Measurements from ENCODE around the gene BPIFB3. TPM values are rescaled to one million over a fixed set of nuclear protein-coding genes. Genes with fewer than 3 reads are reported as not detected.

BPIFB3 gene
- total and polyA plus RNA-seq, 2 of the 13 experiments (the other 11 are each of a cell fraction or from before 2014, with no cell fraction given): 0.09 TPM; not detected in 1

GRCh38 chr20:33025318-33025876 is 28.3 kb upstream of the BPIFB3 start (continued):
- TF ChIP-seq, protein P1, sequence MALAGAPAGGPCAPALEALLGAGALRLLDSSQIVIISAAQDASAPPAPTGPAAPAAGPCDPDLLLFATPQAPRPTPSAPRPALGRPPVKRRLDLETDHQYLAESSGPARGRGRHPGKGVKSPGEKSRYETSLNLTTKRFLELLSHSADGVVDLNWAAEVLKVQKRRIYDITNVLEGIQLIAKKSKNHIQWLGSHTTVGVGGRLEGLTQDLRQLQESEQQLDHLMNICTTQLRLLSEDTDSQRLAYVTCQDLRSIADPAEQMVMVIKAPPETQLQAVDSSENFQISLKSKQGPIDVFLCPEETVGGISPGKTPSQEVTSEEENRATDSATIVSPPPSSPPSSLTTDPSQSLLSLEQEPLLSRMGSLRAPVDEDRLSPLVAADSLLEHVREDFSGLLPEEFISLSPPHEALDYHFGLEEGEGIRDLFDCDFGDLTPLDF (CRISPR knock-in tag; IDR thresholded peaks at IDR 0.05): no peak
- TF ChIP-seq ETV6 (CRISPR knock-in tag; conservative IDR thresholded peaks at IDR 0.05) (no peak), ZFAT (CRISPR knock-in tag; conservative IDR thresholded peaks at IDR 0.05) (no peak), STAG1 (CRISPR knock-in tag; IDR thresholded peaks at IDR 0.05) (no peak), PRDM4 (CRISPR knock-in tag; IDR thresholded peaks at IDR 0.05; ENCODE audit: borderline replicate concordance) (no peak), KIAA2018 (CRISPR knock-in tag; IDR thresholded peaks at IDR 0.05; ENCODE audit: borderline replicate concordance) (no peak), ATF7 (IDR thresholded peaks at IDR 0.05) (peak; percentile 47; the same call in 1 of the 2 replicates), ATF7 (CRISPR knock-in tag; IDR thresholded peaks at IDR 0.05) (no peak), NCOA1 (CRISPR knock-in tag; IDR thresholded peaks at IDR 0.05) (no peak), IRX3 (CRISPR knock-in tag; IDR thresholded peaks at IDR 0.05; ENCODE audit: borderline replicate concordance, low read depth) (no peak), KLF9 (CRISPR knock-in tag; IDR thresholded peaks at IDR 0.05; ENCODE audit: low read depth) (no peak)
- TF ChIP-seq, protein P2, sequence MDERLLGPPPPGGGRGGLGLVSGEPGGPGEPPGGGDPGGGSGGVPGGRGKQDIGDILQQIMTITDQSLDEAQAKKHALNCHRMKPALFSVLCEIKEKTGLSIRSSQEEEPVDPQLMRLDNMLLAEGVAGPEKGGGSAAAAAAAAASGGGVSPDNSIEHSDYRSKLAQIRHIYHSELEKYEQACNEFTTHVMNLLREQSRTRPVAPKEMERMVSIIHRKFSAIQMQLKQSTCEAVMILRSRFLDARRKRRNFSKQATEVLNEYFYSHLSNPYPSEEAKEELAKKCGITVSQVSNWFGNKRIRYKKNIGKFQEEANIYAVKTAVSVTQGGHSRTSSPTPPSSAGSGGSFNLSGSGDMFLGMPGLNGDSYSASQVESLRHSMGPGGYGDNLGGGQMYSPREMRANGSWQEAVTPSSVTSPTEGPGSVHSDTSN (CRISPR knock-in tag; IDR thresholded peaks at IDR 0.05): no peak
- TF ChIP-seq, protein P3, sequence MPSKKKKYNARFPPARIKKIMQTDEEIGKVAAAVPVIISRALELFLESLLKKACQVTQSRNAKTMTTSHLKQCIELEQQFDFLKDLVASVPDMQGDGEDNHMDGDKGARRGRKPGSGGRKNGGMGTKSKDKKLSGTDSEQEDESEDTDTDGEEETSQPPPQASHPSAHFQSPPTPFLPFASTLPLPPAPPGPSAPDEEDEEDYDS (CRISPR knock-in tag; IDR thresholded peaks at IDR 0.05): 0 out of 2 replicates have a peak, but pooled peaks have one; percentile 14
